ENCODE measurements around the gene DPP6.

The DPP6 gene

GRCh38 chr7:154332811-154333580 is 280.8 kb downstream of the DPP6 start:
- H3K36me3 ChIP-seq (ENCODE audit: control insufficient read depth, insufficient read depth, low read length): no peaks in the 10 kb centered on the region
- H3K27me3 ChIP-seq (ENCODE audit: control insufficient read depth, insufficient read depth, low read length): no peaks in the 10 kb centered on the region
- no peak overlapping the region for H3K9ac ChIP-seq (ENCODE audit: low read depth, low read length)
- no peaks in the 10 kb centered on the region for H3K4me1 ChIP-seq (ENCODE audit: control insufficient read depth, insufficient read depth, low read length)
- no peak overlapping the region for H3K4me3 ChIP-seq (ENCODE audit: low read depth, low read length)
- H3K9me3 ChIP-seq (ENCODE audit: control insufficient read depth, insufficient read depth, low read length): no peaks in the 10 kb centered on the region

DNA sequence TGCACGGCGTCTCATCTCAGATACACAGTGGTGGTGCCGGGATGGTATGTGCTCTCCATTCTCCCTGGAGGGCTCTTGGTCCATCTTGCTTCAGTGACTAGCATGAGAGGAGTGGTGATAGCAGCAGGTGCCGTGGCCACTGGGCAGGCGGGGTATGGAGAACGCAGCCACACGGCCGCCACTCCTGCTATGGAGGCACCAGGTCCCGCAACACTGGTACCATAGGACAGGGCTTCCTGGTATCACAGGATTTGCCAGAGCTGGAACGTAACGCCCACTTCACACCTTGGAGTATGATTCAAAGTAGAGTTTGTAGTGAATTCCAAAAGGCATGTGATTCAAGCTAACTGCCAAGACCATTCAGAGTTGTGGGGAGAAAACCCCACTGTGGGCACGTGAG is 284.1 kb downstream of the DPP6 start:
- H3K4me3 ChIP-seq (ENCODE audit: low read depth, low read length): no peak overlapping the region
- H3K9ac ChIP-seq (ENCODE audit: low read depth, low read length): no peak overlapping the region
- no peaks in the 10 kb centered on the region for H3K9me3 ChIP-seq (ENCODE audit: control insufficient read depth, insufficient read depth, low read length)
- H3K36me3 ChIP-seq (ENCODE audit: control insufficient read depth, insufficient read depth, low read length): no peaks in the 10 kb centered on the region
- no peaks in the 10 kb centered on the region for H3K4me1 ChIP-seq (ENCODE audit: control insufficient read depth, insufficient read depth, low read length)
- H3K27me3 ChIP-seq (ENCODE audit: control insufficient read depth, insufficient read depth, low read length): no peaks in the 10 kb centered on the region

- no peak overlapping the region for H3K4me3 ChIP-seq (ENCODE audit: low read depth, low read length)
- H3K27me3 ChIP-seq (ENCODE audit: control insufficient read depth, insufficient read depth, low read length): no peaks in the 10 kb centered on the region
- H3K36me3 ChIP-seq (ENCODE audit: control insufficient read depth, insufficient read depth, low read length): no peaks in the 10 kb centered on the region
- no peaks in the 10 kb centered on the region for H3K4me1 ChIP-seq (ENCODE audit: control insufficient read depth, insufficient read depth, low read length)
- no peaks in the 10 kb centered on the region for H3K9me3 ChIP-seq (ENCODE audit: control insufficient read depth, insufficient read depth, low read length)
- H3K9ac ChIP-seq (ENCODE audit: low read depth, low read length): no peak overlapping the region
Observed at GRCh38 chr7:154338701-154339506, 286.7 kb downstream of the DPP6 start.

- Histone ChIP-seq H3K4me1 (ENCODE audit: control insufficient read depth, insufficient read depth, low read length) (no peaks in the 10 kb centered on the region), H3K9ac (ENCODE audit: low read depth, low read length) (no peak overlapping the region), H3K36me3 (ENCODE audit: control insufficient read depth, insufficient read depth, low read length) (no peaks in the 10 kb centered on the region), H3K9me3 (ENCODE audit: control insufficient read depth, insufficient read depth, low read length) (no peaks in the 10 kb centered on the region), H3K4me3 (ENCODE audit: low read depth, low read length) (no peak overlapping the region), H3K27me3 (ENCODE audit: control insufficient read depth, insufficient read depth, low read length) (no peaks in the 10 kb centered on the region)
Observed at GRCh38 chr7:154342971-154343633, 290.9 kb downstream of the DPP6 start.

DNA sequence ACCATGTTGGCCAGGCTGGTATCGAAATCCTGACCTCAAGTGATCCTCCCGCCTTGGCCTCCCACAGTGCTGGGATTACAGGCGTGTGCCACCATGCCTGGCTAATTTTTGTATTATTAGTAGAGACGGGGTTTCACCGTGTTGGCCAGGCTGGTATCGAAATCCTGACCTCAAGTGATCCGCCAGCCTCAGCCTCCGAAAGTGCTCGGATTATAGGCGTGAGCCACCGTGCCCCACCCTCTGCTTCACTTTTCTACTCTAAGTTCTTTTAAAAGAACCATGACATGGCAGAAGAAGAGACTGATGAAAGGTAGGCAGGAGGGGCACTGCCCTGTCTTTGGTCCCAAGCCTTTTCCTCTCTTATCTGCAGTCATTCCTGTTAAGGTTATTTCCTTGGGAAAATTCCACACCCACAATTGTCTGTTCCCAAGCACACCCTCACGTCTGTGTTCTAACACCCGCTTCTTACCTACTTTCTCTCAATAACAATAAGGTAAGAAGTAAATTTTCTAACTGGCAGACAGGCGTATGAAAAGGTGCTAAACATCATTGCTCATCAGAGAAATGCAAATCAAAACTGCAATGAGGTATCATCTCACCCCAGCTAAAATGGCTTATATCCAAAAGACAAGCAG is 291.7 kb downstream of the DPP6 start:
- H3K9ac ChIP-seq (ENCODE audit: low read depth, low read length): no peak overlapping the region
- no peaks in the 10 kb centered on the region for H3K36me3 ChIP-seq (ENCODE audit: control insufficient read depth, insufficient read depth, low read length)
- H3K9me3 ChIP-seq (ENCODE audit: control insufficient read depth, insufficient read depth, low read length): no peaks in the 10 kb centered on the region
- no peaks in the 10 kb centered on the region for H3K27me3 ChIP-seq (ENCODE audit: control insufficient read depth, insufficient read depth, low read length)
- H3K4me1 ChIP-seq (ENCODE audit: control insufficient read depth, insufficient read depth, low read length): no peaks in the 10 kb centered on the region
- H3K4me3 ChIP-seq (ENCODE audit: low read depth, low read length): no peak overlapping the region

DNA sequence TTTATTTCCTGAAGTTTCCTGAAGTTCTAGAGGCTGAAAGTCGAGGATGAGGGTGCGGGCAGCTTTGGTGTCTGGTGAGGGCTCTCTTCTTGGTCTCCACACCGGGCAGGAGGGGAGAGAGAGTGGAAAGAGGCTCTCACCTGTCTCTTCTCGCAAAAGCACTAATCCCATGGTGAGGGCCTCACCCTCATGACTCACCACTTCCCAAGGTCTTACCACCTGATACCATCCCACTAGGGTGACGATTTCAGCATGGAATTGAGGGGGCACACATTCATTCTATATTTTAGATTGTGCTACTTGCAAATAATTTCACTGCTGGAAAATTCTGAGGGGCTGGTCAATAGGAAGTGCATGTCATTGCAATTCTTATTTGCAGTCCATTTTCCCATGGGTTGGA is 292.9 kb downstream of the DPP6 start:
- no peaks in the 10 kb centered on the region for H3K27me3 ChIP-seq (ENCODE audit: control insufficient read depth, insufficient read depth, low read length)
- no peak overlapping the region for H3K9ac ChIP-seq (ENCODE audit: low read depth, low read length)
- no peak overlapping the region for H3K4me3 ChIP-seq (ENCODE audit: low read depth, low read length)
- no peaks in the 10 kb centered on the region for H3K4me1 ChIP-seq (ENCODE audit: control insufficient read depth, insufficient read depth, low read length)
- H3K36me3 ChIP-seq (ENCODE audit: control insufficient read depth, insufficient read depth, low read length): no peaks in the 10 kb centered on the region
- no peaks in the 10 kb centered on the region for H3K9me3 ChIP-seq (ENCODE audit: control insufficient read depth, insufficient read depth, low read length)

- no peaks in the 10 kb centered on the region for H3K9me3 ChIP-seq (ENCODE audit: control insufficient read depth, insufficient read depth, low read length)
- no peaks in the 10 kb centered on the region for H3K27me3 ChIP-seq (ENCODE audit: control insufficient read depth, insufficient read depth, low read length)
- H3K4me1 ChIP-seq (ENCODE audit: control insufficient read depth, insufficient read depth, low read length): no peaks in the 10 kb centered on the region
- no peaks in the 10 kb centered on the region for H3K36me3 ChIP-seq (ENCODE audit: control insufficient read depth, insufficient read depth, low read length)
- no peak overlapping the region for H3K4me3 ChIP-seq (ENCODE audit: low read depth, low read length)
- H3K9ac ChIP-seq (ENCODE audit: low read depth, low read length): no peak overlapping the region
Observed at GRCh38 chr7:154347700-154348266, 295.6 kb downstream of the DPP6 start.

- Histone ChIP-seq H3K9me3 (ENCODE audit: control insufficient read depth, insufficient read depth, low read length) (no peaks in the 10 kb centered on the region), H3K36me3 (ENCODE audit: control insufficient read depth, insufficient read depth, low read length) (no peaks in the 10 kb centered on the region), H3K27me3 (ENCODE audit: control insufficient read depth, insufficient read depth, low read length) (no peaks in the 10 kb centered on the region), H3K4me3 (ENCODE audit: low read depth, low read length) (no peak overlapping the region), H3K9ac (ENCODE audit: low read depth, low read length) (no peak overlapping the region), H3K4me1 (ENCODE audit: control insufficient read depth, insufficient read depth, low read length) (no peaks in the 10 kb centered on the region)
Observed at GRCh38 chr7:154350892-154351291, 298.7 kb downstream of the DPP6 start.

GRCh38 chr7:154353355-154353767 is 301.2 kb downstream of the DPP6 start:
- Histone ChIP-seq H3K4me1 (ENCODE audit: control insufficient read depth, insufficient read depth, low read length) (no peaks in the 10 kb centered on the region), H3K27me3 (ENCODE audit: control insufficient read depth, insufficient read depth, low read length) (no peaks in the 10 kb centered on the region), H3K4me3 (ENCODE audit: low read depth, low read length) (no peak overlapping the region), H3K9me3 (ENCODE audit: control insufficient read depth, insufficient read depth, low read length) (no peaks in the 10 kb centered on the region), H3K9ac (ENCODE audit: low read depth, low read length) (no peak overlapping the region), H3K36me3 (ENCODE audit: control insufficient read depth, insufficient read depth, low read length) (no peaks in the 10 kb centered on the region)

- Histone ChIP-seq H3K9me3 (ENCODE audit: control insufficient read depth, insufficient read depth, low read length) (no peaks in the 10 kb centered on the region), H3K27me3 (ENCODE audit: control insufficient read depth, insufficient read depth, low read length) (no peaks in the 10 kb centered on the region), H3K4me1 (ENCODE audit: control insufficient read depth, insufficient read depth, low read length) (no peaks in the 10 kb centered on the region), H3K9ac (ENCODE audit: low read depth, low read length) (no peak overlapping the region), H3K4me3 (ENCODE audit: low read depth, low read length) (no peak overlapping the region), H3K36me3 (ENCODE audit: control insufficient read depth, insufficient read depth, low read length) (no peaks in the 10 kb centered on the region)
Observed at GRCh38 chr7:154364170-154364569, 312.0 kb downstream of the DPP6 start.

DNA sequence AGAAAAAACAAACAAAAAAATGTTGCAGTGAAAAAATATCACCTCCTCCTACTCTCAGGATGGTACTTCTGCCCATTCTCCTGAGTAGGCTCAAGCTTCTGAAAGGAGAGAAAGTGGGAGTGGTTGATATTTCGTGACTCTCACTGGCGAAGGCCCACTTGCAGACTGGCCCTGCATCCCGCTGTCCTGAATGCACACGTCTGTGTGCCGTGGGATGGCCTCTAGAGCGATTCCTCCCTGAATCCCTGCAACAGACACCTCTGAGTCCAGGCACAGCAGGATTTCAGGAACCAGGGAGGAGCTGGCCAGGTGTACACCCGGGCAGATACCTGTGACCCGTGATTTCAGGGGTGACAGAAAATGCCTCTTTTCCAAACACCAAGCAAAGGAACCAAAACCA is 319.2 kb downstream of the DPP6 start:
- Histone ChIP-seq H3K27me3 (ENCODE audit: control insufficient read depth, insufficient read depth, low read length) (no peaks in the 10 kb centered on the region), H3K4me1 (ENCODE audit: control insufficient read depth, insufficient read depth, low read length) (no peaks in the 10 kb centered on the region), H3K9me3 (ENCODE audit: control insufficient read depth, insufficient read depth, low read length) (no peaks in the 10 kb centered on the region)

More for the DNA sequence above, 319.2 kb downstream of the DPP6 start:
- Histone ChIP-seq H3K36me3 (ENCODE audit: control insufficient read depth, insufficient read depth, low read length) (no peaks in the 10 kb centered on the region), H3K4me3 (ENCODE audit: low read depth, low read length) (no peak overlapping the region), H3K9ac (ENCODE audit: low read depth, low read length) (no peak overlapping the region)
